ENCODE results near the gene CTDSP2. TPM values are rescaled to one million over a fixed set of nuclear protein-coding genes. Genes with fewer than 3 reads are reported as not detected.
"Not testable (repeated sequence)": the region's sequence is repeated elsewhere in the genome, so short reads cannot be mapped to it uniquely, and the experiment has no call there.

The CTDSP2 gene
- total and polyA plus RNA-seq, 5 donors: 41.7 to 116 (median 99.6) TPM

GRCh38 chr12:57890191-57891115 is 43.9 kb upstream of the CTDSP2 start:
- Histone ChIP-seq H3K27me3 (ENCODE audit: control insufficient read depth, insufficient read depth) (no peaks in the 10 kb centered on the region), H3K27ac (ENCODE audit: low read length) (peak overlapping the region; percentile 87), H3K4me3 (ENCODE audit: low read length) (no peak overlapping the region), H3K9me3 (ENCODE audit: control insufficient read depth, low read length) (no peaks in the 10 kb centered on the region), H3K4me1 (ENCODE audit: control insufficient read depth, insufficient read depth, low read length) (peaks cover 41% of the 10 kb centered on the region)
- DNase-seq (no peak), ATAC-seq (no peak)
- 64% methylated on average over 14 of the region's 14 CpGs for WGBS
- intact Hi-C loops (cut with DNase I): loop anchor here in 1 of 4 donors (5.0 kb wide), 1 partner anchor 43 kb away; the partner anchor contains the start of gene CTDSP2

GRCh38 chr12:57889500-57889989 is 43.0 kb upstream of the CTDSP2 start:
- 29% methylated on average over 10 of the region's 10 CpGs for WGBS
- H3K4me1 ChIP-seq (ENCODE audit: control insufficient read depth, insufficient read depth, low read length): peaks cover 35% of the 10 kb centered on the region
- no peaks in the 10 kb centered on the region for H3K27me3 ChIP-seq (ENCODE audit: control insufficient read depth, insufficient read depth)
- intact Hi-C loops (cut with DNase I): no loop called here
- peak; percentile 82 to 86 for ATAC-seq
- peak; percentile 90 to 93 (median 93) for DNase-seq
- H3K4me3 ChIP-seq (ENCODE audit: low read length): no peak overlapping the region
- H3K9me3 ChIP-seq (ENCODE audit: control insufficient read depth, low read length): no peaks in the 10 kb centered on the region
- H3K27ac ChIP-seq (ENCODE audit: low read length): peak overlapping the region; percentile 87

GRCh38 chr12:57888409-57889157 is 42.1 kb upstream of the CTDSP2 start:
- intact Hi-C loops (cut with DNase I): no loop called here
- Histone ChIP-seq H3K9me3 (ENCODE audit: control insufficient read depth, low read length) (no peaks in the 10 kb centered on the region), H3K27me3 (ENCODE audit: control insufficient read depth, insufficient read depth) (no peaks in the 10 kb centered on the region), H3K4me3 (ENCODE audit: low read length) (no peak overlapping the region), H3K27ac (ENCODE audit: low read length) (peak overlapping the region; percentile 87), H3K4me1 (ENCODE audit: control insufficient read depth, insufficient read depth, low read length) (peaks cover 30% of the 10 kb centered on the region)
- DNase-seq (peak; percentile 45 to 74 (median 67)), ATAC-seq (peak; percentile 4 to 9)
- 37% methylated on average over 15 of the region's 15 CpGs for WGBS

GRCh38 chr12:57887631-57888408 is 41.3 kb upstream of the CTDSP2 start:
- no peaks in the 10 kb centered on the region for H3K27me3 ChIP-seq (ENCODE audit: control insufficient read depth, insufficient read depth)
- intact Hi-C loops (cut with DNase I): no loop called here
- 35% methylated on average over 10 of the region's 10 CpGs for WGBS
- H3K9me3 ChIP-seq (ENCODE audit: control insufficient read depth, low read length): no peaks in the 10 kb centered on the region
- H3K4me3 ChIP-seq (ENCODE audit: low read length): no peak overlapping the region
- peak overlapping the region; percentile 53 for H3K27ac ChIP-seq (ENCODE audit: low read length)
- peaks cover 24% of the 10 kb centered on the region for H3K4me1 ChIP-seq (ENCODE audit: control insufficient read depth, insufficient read depth, low read length)
- DNase-seq (peak; percentile 41 to 73 (median 69)), ATAC-seq (peak; percentile 34 to 37)

GRCh38 chr12:57886964-57887363 is 40.4 kb upstream of the CTDSP2 start:
- WGBS: 98% methylated on average over 4 of the region's 4 CpGs
- H3K27ac ChIP-seq (ENCODE audit: low read length): peak overlapping the region; percentile 68
- DNase-seq; H3K27me3 ChIP-seq (ENCODE audit: control insufficient read depth, insufficient read depth); H3K9me3 ChIP-seq (ENCODE audit: control insufficient read depth, low read length); intact Hi-C loops (cut with DNase I); H3K4me3 ChIP-seq (ENCODE audit: low read length); ATAC-seq: not testable (repeated sequence)
- peaks cover 19% of the 10 kb centered on the region for H3K4me1 ChIP-seq (ENCODE audit: control insufficient read depth, insufficient read depth, low read length)

GRCh38 chr12:57886542-57886941 is 40.0 kb upstream of the CTDSP2 start:
- intact Hi-C loops (cut with DNase I): no loop called here
- WGBS: 82% methylated on average over 2 of the region's 2 CpGs
- peaks cover 20% of the 10 kb centered on the region for H3K4me1 ChIP-seq (ENCODE audit: control insufficient read depth, insufficient read depth, low read length)
- no peak for ATAC-seq
- no peaks in the 10 kb centered on the region for H3K27me3 ChIP-seq (ENCODE audit: control insufficient read depth, insufficient read depth)
- H3K27ac ChIP-seq (ENCODE audit: low read length): peak overlapping the region; percentile 68
- H3K4me3 ChIP-seq (ENCODE audit: low read length): no peak overlapping the region
- H3K9me3 ChIP-seq (ENCODE audit: control insufficient read depth, low read length): no peaks in the 10 kb centered on the region
- DNase-seq: no peak

GRCh38 chr12:57885207-57885606 is 38.7 kb upstream of the CTDSP2 start:
- ATAC-seq: no peak
- WGBS: 98% methylated on average over 6 of the region's 6 CpGs
- H3K27ac ChIP-seq (ENCODE audit: low read length): no peak overlapping the region
- no peaks in the 10 kb centered on the region for H3K9me3 ChIP-seq (ENCODE audit: control insufficient read depth, low read length)
- peaks cover 20% of the 10 kb centered on the region for H3K4me1 ChIP-seq (ENCODE audit: control insufficient read depth, insufficient read depth, low read length)
- DNase-seq: no peak
- H3K4me3 ChIP-seq (ENCODE audit: low read length): no peak overlapping the region
- H3K27me3 ChIP-seq (ENCODE audit: control insufficient read depth, insufficient read depth): no peaks in the 10 kb centered on the region
- intact Hi-C loops (cut with DNase I): no loop called here

GRCh38 chr12:57883700-57884099 is 37.2 kb upstream of the CTDSP2 start:
- ATAC-seq (no peak), DNase-seq (no peak)
- Histone ChIP-seq H3K4me1 (ENCODE audit: control insufficient read depth, insufficient read depth, low read length) (peaks cover 10% of the 10 kb centered on the region), H3K27ac (ENCODE audit: low read length) (no peak overlapping the region), H3K9me3 (ENCODE audit: control insufficient read depth, low read length) (no peaks in the 10 kb centered on the region), H3K27me3 (ENCODE audit: control insufficient read depth, insufficient read depth) (no peaks in the 10 kb centered on the region), H3K4me3 (ENCODE audit: low read length) (no peak overlapping the region)
- intact Hi-C loops (cut with DNase I): no loop called here

- peaks cover 5% of the 10 kb centered on the region for H3K4me1 ChIP-seq (ENCODE audit: control insufficient read depth, insufficient read depth, low read length)
- intact Hi-C loops (cut with DNase I): no loop called here
- no peak overlapping the region for H3K27ac ChIP-seq (ENCODE audit: low read length)
- H3K27me3 ChIP-seq (ENCODE audit: control insufficient read depth, insufficient read depth): no peaks in the 10 kb centered on the region
- 100% methylated on average over 1 of the region's 1 CpG for WGBS
- no peaks in the 10 kb centered on the region for H3K9me3 ChIP-seq (ENCODE audit: control insufficient read depth, low read length)
- H3K4me3 ChIP-seq (ENCODE audit: low read length): no peak overlapping the region
- DNase-seq: no peak
- no peak for ATAC-seq
Observed at GRCh38 chr12:57883057-57883456, 36.5 kb upstream of the CTDSP2 start.

GRCh38 chr12:57882575-57882974 is 36.0 kb upstream of the CTDSP2 start:
- DNase-seq: no peak
- no peaks in the 10 kb centered on the region for H3K27me3 ChIP-seq (ENCODE audit: control insufficient read depth, insufficient read depth)
- H3K27ac ChIP-seq (ENCODE audit: low read length): peak overlapping the region; percentile 45
- H3K4me1 ChIP-seq (ENCODE audit: control insufficient read depth, insufficient read depth, low read length): peaks cover 1% of the 10 kb centered on the region
- intact Hi-C loops (cut with DNase I): no loop called here
- ATAC-seq: no peak
- H3K4me3 ChIP-seq (ENCODE audit: low read length): no peak overlapping the region
- no peaks in the 10 kb centered on the region for H3K9me3 ChIP-seq (ENCODE audit: control insufficient read depth, low read length)
